AG04450 (cell line): ENCODE measurements around the gene COL6A5. TPM values are rescaled to one million over a fixed set of nuclear protein-coding genes. Genes with fewer than 3 reads are reported as not detected.

ENCODE experiments used
- CTCF ChIA-PET: fragments of 300-600, 350-600 bp; formaldehyde crosslinking; extraction: SDS; loops from one replicate; lab custom pipeline; 2022; ENCODE audit warnings: antibody characterized with exemption, inconsistent platforms; lab: Charles Lee
- POLR2A ChIA-PET: fragments of 350-600 bp; formaldehyde crosslinking; extraction: SDS; loops from one replicate; lab custom pipeline; 2021; ENCODE audit warnings: antibody characterized with exemption, inconsistent platforms; lab: Yijun Ruan, JAX
- DNase-seq: peaks from one replicate; pipeline ENCODE4 v3.0.0-alpha.2; 2011; ENCODE audit warnings: low read depth, low spot score
- H3K27ac ChIP-seq: one replicate; pipeline ENCODE4 v1.5.1; 2012; ENCODE audit warnings: low read depth, low read length, control low read depth
- H3K27me3 ChIP-seq: one replicate; pipeline ENCODE4 v1.6.0; 2012; ENCODE audit warnings: low read length; ENCODE audit not compliant: control insufficient read depth, insufficient read depth
- H3K4me3 ChIP-seq: 2 replicates; pipeline ENCODE4 v1.5.1; 2011; ENCODE audit warnings: mild to moderate bottlenecking, low read depth, low read length, control low read depth
- H3K9me3 ChIP-seq: 2 replicates; pipeline ENCODE4 v1.5.1; 2012; ENCODE audit warnings: low read length; ENCODE audit not compliant: control insufficient read depth, insufficient read depth
- polyA plus RNA-seq: library from polyadenylated mRNA; depleted of rRNA; stranded (reverse); fragments of >200 nt; gene quantifications from 2 replicates; pipeline ENCODE4 v1.2.3, GENCODE V29; 2011
- TF ChIP-seq, protein P1 (sequence below): IDR thresholded peaks from 2 replicates; pipeline ENCODE4 v1.5.1; 2011; ENCODE audit warnings: low read depth, low read length, control low read depth, inconsistent platforms

The COL6A5 gene
- polyA plus RNA-seq, 1 experiment: not detected

DNA sequence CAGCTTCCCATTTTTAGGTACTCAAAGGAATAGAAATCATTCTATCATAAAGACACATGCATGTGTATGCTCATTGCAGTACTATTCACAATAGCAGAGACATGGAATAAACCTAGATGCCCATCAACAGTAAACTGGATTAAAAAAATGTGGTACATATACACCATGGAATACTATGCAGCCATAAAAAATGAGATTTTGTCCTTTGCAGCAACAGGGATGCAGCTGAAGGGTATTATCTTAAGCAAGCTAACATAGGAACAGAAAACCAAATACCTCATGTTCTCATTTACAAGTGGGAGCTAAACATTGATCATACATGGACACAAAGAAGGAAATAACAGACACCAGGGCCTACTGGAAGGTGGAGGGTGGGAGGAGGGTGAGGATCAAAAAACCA, 33.1 kb upstream of the COL6A5 start:
- TF ChIP-seq, protein P1, sequence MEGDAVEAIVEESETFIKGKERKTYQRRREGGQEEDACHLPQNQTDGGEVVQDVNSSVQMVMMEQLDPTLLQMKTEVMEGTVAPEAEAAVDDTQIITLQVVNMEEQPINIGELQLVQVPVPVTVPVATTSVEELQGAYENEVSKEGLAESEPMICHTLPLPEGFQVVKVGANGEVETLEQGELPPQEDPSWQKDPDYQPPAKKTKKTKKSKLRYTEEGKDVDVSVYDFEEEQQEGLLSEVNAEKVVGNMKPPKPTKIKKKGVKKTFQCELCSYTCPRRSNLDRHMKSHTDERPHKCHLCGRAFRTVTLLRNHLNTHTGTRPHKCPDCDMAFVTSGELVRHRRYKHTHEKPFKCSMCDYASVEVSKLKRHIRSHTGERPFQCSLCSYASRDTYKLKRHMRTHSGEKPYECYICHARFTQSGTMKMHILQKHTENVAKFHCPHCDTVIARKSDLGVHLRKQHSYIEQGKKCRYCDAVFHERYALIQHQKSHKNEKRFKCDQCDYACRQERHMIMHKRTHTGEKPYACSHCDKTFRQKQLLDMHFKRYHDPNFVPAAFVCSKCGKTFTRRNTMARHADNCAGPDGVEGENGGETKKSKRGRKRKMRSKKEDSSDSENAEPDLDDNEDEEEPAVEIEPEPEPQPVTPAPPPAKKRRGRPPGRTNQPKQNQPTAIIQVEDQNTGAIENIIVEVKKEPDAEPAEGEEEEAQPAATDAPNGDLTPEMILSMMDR: no peak
- H3K4me3 ChIP-seq: no peak overlapping the region
- ChIA-PET POLR2A (no interaction called here), CTCF (interaction anchor here (1.0 kb wide), 1 partner anchor 37 kb away, joined by 4 read pairs; no protein-coding TSS in a partner anchor)
- H3K27ac ChIP-seq: no peak overlapping the region
- no peaks in the 10 kb centered on the region for H3K27me3 ChIP-seq
- H3K9me3 ChIP-seq: no peaks in the 10 kb centered on the region
- no peak for DNase-seq

DNA sequence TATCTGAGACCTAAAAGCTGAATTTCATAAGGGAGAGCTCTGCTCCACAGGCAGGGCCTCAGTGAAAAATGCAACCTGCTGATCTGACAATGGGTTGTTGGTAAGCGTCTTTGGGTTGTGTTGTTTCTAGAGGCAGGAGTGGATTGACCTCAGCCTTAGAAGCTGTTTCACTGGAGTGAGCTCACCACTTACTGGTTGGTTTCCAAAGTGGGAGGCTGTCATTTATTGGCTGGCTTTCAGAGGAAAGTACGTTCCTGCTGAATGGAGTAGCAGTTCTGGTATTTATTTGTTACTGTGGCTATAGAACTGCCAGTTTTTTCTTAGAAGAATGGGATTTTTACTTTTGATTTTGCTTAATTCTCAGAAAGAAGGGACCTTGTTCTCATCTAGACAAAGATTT, 29.3 kb upstream of the COL6A5 start:
- H3K27ac ChIP-seq: no peak overlapping the region
- no peaks in the 10 kb centered on the region for H3K27me3 ChIP-seq
- no peak overlapping the region for H3K4me3 ChIP-seq
- TF ChIP-seq, protein P1: no peak
- H3K9me3 ChIP-seq: no peaks in the 10 kb centered on the region
- ChIA-PET POLR2A (no interaction called here), CTCF (no interaction called here)
- DNase-seq: no peak

DNA sequence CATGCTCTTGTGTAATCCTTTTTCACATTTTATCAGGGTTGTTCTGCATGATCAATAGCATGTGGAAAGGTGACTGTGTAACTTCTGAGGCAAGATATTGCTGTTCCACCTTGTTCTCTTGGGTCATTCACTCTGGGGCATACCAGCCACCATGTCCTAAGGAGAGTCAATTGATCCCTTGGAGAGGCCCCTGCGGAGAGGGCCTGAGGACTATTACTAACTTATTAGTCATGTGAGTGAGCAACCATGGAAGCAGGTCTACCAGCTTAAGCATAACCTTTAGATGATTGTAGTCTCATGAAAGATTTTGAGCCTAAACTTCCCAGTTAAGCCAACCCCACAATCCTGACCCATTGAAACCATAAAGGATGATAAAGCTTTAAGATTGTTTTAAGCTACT, 22.0 kb upstream of the COL6A5 start:
- TF ChIP-seq, protein P1: no peak
- H3K27me3 ChIP-seq: no peaks in the 10 kb centered on the region
- POLR2A ChIA-PET: no interaction called here

DNA sequence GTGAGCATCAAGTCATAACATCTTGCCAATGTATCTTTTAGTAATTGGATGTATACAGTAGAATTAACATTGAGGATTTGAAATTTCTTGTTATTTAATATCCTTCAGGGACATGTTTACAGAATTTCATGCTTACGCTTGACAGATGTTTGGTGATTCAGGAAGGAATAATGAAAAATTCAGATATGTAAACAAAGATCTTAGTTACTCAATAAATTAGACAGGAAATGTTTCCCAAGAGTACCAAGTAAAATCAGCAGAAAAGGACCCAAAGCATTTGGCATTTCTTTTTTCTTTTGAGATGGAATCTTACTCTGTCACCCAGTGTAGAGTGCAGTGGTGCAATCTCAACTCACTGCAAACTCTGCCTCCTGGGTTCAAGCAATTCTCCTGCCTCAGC, 4.7 kb upstream of the COL6A5 start:
- TF ChIP-seq, protein P1: no peak
- no peak for DNase-seq
- H3K4me3 ChIP-seq: no peak overlapping the region
- H3K27ac ChIP-seq: no peak overlapping the region
- H3K9me3 ChIP-seq: no peaks in the 10 kb centered on the region
- CTCF ChIA-PET: no interaction called here
- H3K27me3 ChIP-seq: peaks cover 6% of the 10 kb centered on the region
- POLR2A ChIA-PET: no interaction called here

More for the DNA sequence above, 22.0 kb upstream of the COL6A5 start:
- no peak overlapping the region for H3K27ac ChIP-seq
- H3K4me3 ChIP-seq: no peak overlapping the region
- H3K9me3 ChIP-seq: no peaks in the 10 kb centered on the region
- no peak for DNase-seq
- CTCF ChIA-PET: no interaction called here

GRCh38 chr3:130341388-130341787, 4.1 kb upstream of the COL6A5 start:
- Histone ChIP-seq H3K27me3 (peaks cover 8% of the 10 kb centered on the region), H3K9me3 (no peaks in the 10 kb centered on the region), H3K27ac (no peak overlapping the region), H3K4me3 (no peak overlapping the region)
- TF ChIP-seq, protein P1: no peak
- ChIA-PET POLR2A (no interaction called here), CTCF (interaction anchor here (0.8 kb wide), 1 partner anchor 65 kb away, joined by 5 read pairs; no protein-coding TSS in a partner anchor)
- no peak for DNase-seq
